Spinal cord (tissue), 10 donors: ENCODE results near the gene FBXO30. TPM values are rescaled to one million over a fixed set of nuclear protein-coding genes. Genes with fewer than 3 reads are reported as not detected.

Experiments used
- DNase-seq, 6 donors: peaks; one replicate each; pipeline versions ENCODE4 v3.0.0 to v3.0.0-alpha.2; 2013 to 2015; ENCODE audit warnings: low spot score in 6 of 6, low read depth in 4 of 6
- H3K27ac ChIP-seq: one replicate; pipeline ENCODE4 v1.5.1; 2013; ENCODE audit warnings: low read depth, low read length, control low read depth
- H3K27me3 ChIP-seq: one replicate; pipeline ENCODE4 v1.6.1; 2013; ENCODE audit warnings: low read length; ENCODE audit not compliant: control insufficient read depth, insufficient read depth
- H3K36me3 ChIP-seq: one replicate; pipeline ENCODE4 v1.6.1; 2013; ENCODE audit warnings: low read length; ENCODE audit not compliant: control insufficient read depth, insufficient read depth
- H3K4me1 ChIP-seq: one replicate; pipeline ENCODE4 v1.6.1; 2013; ENCODE audit warnings: low read length; ENCODE audit not compliant: control insufficient read depth, insufficient read depth
- H3K4me3 ChIP-seq: one replicate; pipeline ENCODE4 v1.5.1; 2013; ENCODE audit warnings: low read depth, low read length, control low read depth
- H3K9me3 ChIP-seq: one replicate; pipeline ENCODE4 v1.6.1; 2013; ENCODE audit warnings: low read length; ENCODE audit not compliant: control insufficient read depth, insufficient read depth
- WGBS: methylation state at CpG from one replicate; pipeline ENCODE4 v1.1.5; 2013; ENCODE audit warnings: missing lambda C conversion rate; ENCODE audit not compliant: insufficient coverage; 5-methylcytosine and 5-hydroxymethylcytosine counted together
- polyA plus RNA-seq, 2 donors: library from polyadenylated mRNA; unstranded; fragments of 120-200 nt; gene quantifications; one replicate each; pipeline ENCODE4 v1.2.1, GENCODE V29; 2013; ENCODE audit not compliant: insufficient read length in 2 of 2
- total RNA-seq, 2 donors: library from RNA; depleted of rRNA in 1 of 2; stranded (reverse); fragments of 120-200 nt in 1 of 2; fragments of >200 nt in 1 of 2; gene quantifications; one replicate each; pipeline versions ENCODE4 v1.2.3 to v1.2.4, GENCODE V29; 2013 to 2014
- donor health status: healthy.

FBXO30 gene
- total and polyA plus RNA-seq, 4 donors: 13.3 to 51.3 (median 23.4) TPM

- Histone ChIP-seq H3K36me3 (no peaks in the 10 kb centered on the region), H3K4me3 (no peak overlapping the region), H3K9me3 (no peaks in the 10 kb centered on the region), H3K27me3 (no peaks in the 10 kb centered on the region), H3K27ac (no peak overlapping the region), H3K4me1 (no peaks in the 10 kb centered on the region)
- DNase-seq: no peak
- WGBS: 88% methylated on average over 1 of the region's 1 CpG
Observed at GRCh38 chr6:145823328-145823944, 8.8 kb upstream of the FBXO30 start.

- no peak overlapping the region for H3K27ac ChIP-seq
- H3K4me3 ChIP-seq: no peak overlapping the region
- DNase-seq: no peak
- H3K27me3 ChIP-seq: no peaks in the 10 kb centered on the region
- H3K36me3 ChIP-seq: no peaks in the 10 kb centered on the region
- H3K4me1 ChIP-seq: no peaks in the 10 kb centered on the region
- H3K9me3 ChIP-seq: no peaks in the 10 kb centered on the region
- WGBS: no CpG with 5 or more reads among the region's 2 CpGs
Observed at GRCh38 chr6:145822456-145822855, 7.9 kb upstream of the FBXO30 start.

GRCh38 chr6:145819994-145820393, 5.4 kb upstream of the FBXO30 start:
- no peak for DNase-seq
- Histone ChIP-seq H3K4me3 (no peak overlapping the region), H3K27ac (no peak overlapping the region), H3K4me1 (peaks cover 4% of the 10 kb centered on the region), H3K27me3 (no peaks in the 10 kb centered on the region), H3K9me3 (no peaks in the 10 kb centered on the region), H3K36me3 (no peaks in the 10 kb centered on the region)
- WGBS: no CpG with 5 or more reads among the region's 1 CpG

GRCh38 chr6:145818796-145819195, 4.2 kb upstream of the FBXO30 start:
- H3K4me1 ChIP-seq: peaks cover 5% of the 10 kb centered on the region
- no peaks in the 10 kb centered on the region for H3K9me3 ChIP-seq
- H3K27me3 ChIP-seq: no peaks in the 10 kb centered on the region
- no CpG with 5 or more reads among the region's 2 CpGs for WGBS
- H3K36me3 ChIP-seq: no peaks in the 10 kb centered on the region
- no peak overlapping the region for H3K4me3 ChIP-seq
- H3K27ac ChIP-seq: no peak overlapping the region
- no peak for DNase-seq

- 70% methylated on average over 2 of the region's 8 CpGs for WGBS
- H3K4me3 ChIP-seq: no peak overlapping the region
Observed at GRCh38 chr6:145816392-145816791, 1.8 kb upstream of the FBXO30 start.

GRCh38 chr6:145815309-145816274, 997 bp upstream of the FBXO30 start:
- Histone ChIP-seq H3K36me3 (no peaks in the 10 kb centered on the region), H3K9me3 (no peaks in the 10 kb centered on the region), H3K27me3 (no peaks in the 10 kb centered on the region), H3K4me3 (peak overlapping the region; percentile 93), H3K27ac (peak overlapping the region; percentile 98), H3K4me1 (peaks cover 5% of the 10 kb centered on the region)
- WGBS: 0% methylated on average over 15 of the region's 25 CpGs
- peak in 3 of 6 donors; percentile 23 to 82 (median 64) for DNase-seq

More at GRCh38 chr6:145816392-145816791, 1.8 kb upstream of the FBXO30 start:
- Histone ChIP-seq H3K36me3 (no peaks in the 10 kb centered on the region), H3K9me3 (no peaks in the 10 kb centered on the region), H3K4me1 (peaks cover 5% of the 10 kb centered on the region), H3K27ac (no peak overlapping the region), H3K27me3 (no peaks in the 10 kb centered on the region)
- peak in 1 of 6 donors; percentile 70 for DNase-seq

- H3K9me3 ChIP-seq: no peaks in the 10 kb centered on the region
- no peaks in the 10 kb centered on the region for H3K36me3 ChIP-seq
- peaks cover 5% of the 10 kb centered on the region for H3K4me1 ChIP-seq
- peak overlapping the region; percentile 93 for H3K4me3 ChIP-seq
- WGBS: under 1% methylated on average over 33 of the region's 33 CpGs
- peak in 5 of 6 donors; percentile 21 to 75 (median 66) for DNase-seq
- peak overlapping the region; percentile 90 for H3K27ac ChIP-seq
- H3K27me3 ChIP-seq: no peaks in the 10 kb centered on the region
Observed at GRCh38 chr6:145814035-145814500, 527 bp downstream of the FBXO30 start.

GRCh38 chr6:145813285-145814034, 1.1 kb downstream of the FBXO30 start:
- Histone ChIP-seq H3K27ac (peak overlapping the region; percentile 90), H3K27me3 (no peaks in the 10 kb centered on the region), H3K4me3 (peak overlapping the region; percentile 93), H3K4me1 (peaks cover 5% of the 10 kb centered on the region), H3K9me3 (no peaks in the 10 kb centered on the region), H3K36me3 (no peaks in the 10 kb centered on the region)
- peak in 3 of 6 donors; percentile 25 to 36 (median 29) for DNase-seq
- WGBS: 0% methylated on average over 3 of the region's 12 CpGs

GRCh38 chr6:145811741-145812140, 2.9 kb downstream of the FBXO30 start:
- H3K27me3 ChIP-seq: no peaks in the 10 kb centered on the region
- H3K4me1 ChIP-seq: peaks cover 5% of the 10 kb centered on the region
- H3K4me3 ChIP-seq: no peak overlapping the region
- H3K9me3 ChIP-seq: no peaks in the 10 kb centered on the region
- no peak for DNase-seq
- H3K27ac ChIP-seq: no peak overlapping the region
- H3K36me3 ChIP-seq: no peaks in the 10 kb centered on the region
- WGBS: no CpG with 5 or more reads among the region's 1 CpG
